NCI-H2196 treated with DMSO at 0.1 percent for 48 hours (cell line): ENCODE measurements around the gene TNFRSF17.

Experiments used
- DNase-seq: peaks from one replicate; lab custom pipeline; 2025; ENCODE audit not compliant: unreplicated experiment; lab: John Stamatoyannopoulos, UW

Gene TNFRSF17

DNA sequence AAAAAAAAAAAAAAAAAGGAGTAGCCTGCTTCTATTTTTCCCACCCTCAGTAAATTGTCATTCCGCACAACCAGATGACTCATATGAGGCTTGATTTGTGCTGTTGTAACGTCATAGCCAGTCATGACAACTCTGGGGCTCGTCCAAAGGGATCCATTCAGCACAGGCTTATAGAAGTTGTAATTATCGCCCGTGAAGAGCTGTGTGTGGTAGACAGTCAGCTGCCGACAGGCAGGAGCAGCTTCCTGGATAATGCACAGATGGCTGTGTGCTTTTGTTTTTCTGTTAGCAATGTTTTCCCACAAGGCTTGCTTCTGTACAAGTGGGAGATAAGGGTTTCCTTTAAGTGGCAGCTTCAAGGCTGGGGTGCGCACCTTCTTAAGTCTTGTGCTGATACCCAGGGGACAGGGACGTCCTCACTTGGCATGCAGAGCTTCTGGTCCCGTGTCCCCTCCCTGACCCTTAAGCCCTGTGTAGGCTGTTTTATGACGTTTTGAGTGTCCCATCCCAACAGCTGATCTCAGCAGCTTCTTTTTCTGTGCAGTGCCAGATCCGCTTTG is 37.5 kb downstream of the TNFRSF17 start:
- DNase-seq = no peak

DNA sequence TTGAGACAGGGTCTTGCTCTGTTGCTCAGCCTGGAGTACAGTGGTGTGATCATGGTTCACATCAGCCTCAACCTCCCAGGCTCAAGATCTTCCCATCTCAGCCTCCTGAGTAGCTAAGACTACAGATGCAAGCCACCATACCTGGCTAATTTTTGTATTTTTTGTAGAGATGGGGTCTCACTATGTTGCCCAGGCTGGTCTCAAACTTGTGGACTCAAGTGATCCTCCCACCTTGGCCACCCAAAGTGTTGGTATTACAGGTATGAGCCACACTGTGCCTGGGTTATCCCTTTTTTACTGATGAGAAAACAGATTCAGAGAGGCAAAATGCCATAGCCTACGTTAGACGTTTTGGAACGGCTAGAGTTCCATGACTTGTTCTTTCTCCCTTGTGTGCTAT is 41.6 kb downstream of the TNFRSF17 start:
- DNase-seq = no peak

DNA sequence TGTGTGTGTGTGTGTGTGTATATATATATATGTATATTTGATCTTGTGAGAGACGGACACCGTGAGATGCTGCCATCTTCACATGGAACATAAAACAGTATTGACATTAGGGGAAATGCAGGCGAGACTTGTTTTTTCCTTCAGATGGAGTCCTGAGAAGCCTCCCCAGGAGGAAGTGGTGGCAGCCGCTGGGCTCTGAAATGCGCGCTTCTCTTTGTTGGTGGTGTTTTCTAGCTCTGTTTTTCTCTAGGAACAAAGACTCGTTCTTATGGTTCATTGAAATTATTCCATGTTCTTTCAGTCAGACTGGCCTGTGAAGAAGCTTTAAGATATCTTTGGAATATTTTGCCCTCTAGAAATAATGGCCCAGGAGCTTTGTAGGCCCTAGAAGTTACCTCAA is 44.5 kb downstream of the TNFRSF17 start:
- no peak for DNase-seq

DNA sequence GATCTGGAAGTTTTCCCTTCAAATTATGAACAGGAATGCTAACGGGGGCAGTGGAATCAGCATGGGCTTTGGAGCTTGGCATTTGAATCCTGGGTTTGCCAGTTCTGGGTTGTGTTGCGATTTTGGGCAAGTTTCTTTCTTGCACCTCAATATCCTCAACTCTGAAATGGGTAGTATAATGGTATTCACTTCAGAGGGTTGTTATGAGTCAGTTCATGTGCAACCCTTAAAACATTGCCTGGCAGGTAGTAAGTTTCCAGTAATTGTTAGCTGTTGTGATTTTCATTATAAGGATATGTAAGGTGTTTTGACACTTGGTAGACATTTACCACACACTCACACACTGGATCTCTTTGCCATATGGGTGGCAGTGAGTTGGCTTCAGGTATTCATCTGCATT is 44.9 kb downstream of the TNFRSF17 start:
- DNase-seq = no peak

DNA sequence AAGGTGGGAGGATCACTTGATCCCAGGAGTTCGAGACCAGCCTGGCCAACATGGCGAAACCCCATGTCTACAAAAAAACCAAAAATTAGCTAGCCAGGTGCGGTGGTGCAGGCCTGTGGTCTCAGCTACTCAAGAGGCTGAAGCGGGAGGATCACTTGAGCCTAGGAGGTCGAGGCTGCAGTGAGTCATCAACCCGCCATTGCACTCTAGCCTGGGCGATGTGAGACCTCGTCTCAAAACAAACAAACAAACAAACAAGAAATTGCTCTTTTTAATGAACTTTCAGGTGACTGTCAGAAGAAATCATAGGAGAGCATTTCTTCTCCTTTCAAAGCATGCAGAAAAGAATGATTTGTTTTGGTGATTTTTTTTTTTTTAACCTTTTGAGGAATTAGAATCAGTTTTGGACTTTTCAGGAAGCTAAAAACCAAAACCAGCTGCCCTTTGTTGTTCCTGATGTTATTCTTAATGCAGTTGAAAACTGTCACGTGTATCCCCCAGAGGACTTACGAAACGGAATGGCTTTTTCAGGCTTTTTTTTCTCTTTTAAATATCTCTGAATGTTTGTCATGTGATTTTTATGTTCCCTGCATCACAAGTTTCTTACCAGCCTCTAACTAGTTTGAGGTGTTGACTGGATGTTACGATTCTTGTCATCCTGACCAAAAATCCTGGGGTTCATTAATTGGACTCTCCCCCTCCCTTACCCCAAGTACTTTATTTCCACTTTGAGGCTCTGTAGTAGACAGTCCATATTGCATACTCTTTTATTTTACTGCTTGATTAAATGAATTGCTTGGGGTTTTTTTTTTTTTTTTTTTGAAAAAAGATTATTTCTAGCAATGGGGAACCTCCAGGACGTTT is 45.6 kb downstream of the TNFRSF17 start:
- DNase-seq = no peak

DNA sequence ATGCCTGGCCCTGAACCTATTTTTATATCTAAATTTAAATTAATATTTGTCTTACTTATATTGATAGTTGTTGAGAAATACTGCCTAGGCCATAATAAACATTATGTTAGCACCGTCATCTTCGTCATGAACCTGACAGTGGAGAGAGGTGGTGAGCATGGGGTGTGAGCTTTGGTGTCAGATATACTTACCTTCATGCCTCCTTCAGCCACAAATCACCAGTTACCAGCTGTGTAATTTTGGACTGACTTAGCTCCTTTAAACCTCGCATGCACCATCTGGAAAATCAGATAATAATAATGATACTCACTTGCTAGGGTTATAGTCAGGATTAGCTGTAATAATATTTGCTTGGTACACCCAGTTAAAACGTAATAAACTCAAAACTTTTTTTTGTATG is 46.6 kb downstream of the TNFRSF17 start:
- DNase-seq = no peak

DNA sequence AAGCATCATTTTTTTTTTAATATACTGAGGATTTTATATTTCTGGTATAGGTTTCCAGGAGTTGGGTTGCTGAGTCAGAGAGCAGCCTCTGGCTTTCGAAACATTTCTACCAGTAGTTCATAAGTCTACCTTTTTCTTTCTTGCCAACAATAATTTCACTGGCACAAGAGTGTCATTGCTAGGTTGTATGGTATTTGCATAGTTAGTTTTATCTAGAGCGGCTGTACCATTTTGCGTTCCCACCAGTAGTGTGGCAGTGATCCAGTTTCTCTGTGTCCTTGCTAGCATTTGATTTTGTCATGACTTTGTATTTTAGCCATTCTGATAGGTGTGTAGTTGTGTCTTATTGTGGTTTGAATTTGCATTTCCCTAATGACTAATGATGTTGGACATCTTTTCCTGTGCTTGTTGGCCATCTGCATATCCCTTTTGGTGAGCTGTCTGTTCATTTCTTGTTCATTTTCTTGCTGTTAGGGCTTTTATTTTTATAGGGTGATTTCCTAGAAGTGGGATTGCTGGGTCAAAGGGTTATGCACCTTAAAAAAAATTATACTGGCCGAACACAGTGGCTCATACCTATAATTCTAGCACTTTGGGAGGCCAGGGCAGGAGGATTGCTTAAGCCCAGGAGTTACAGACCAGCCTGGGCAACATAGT is 51.4 kb downstream of the TNFRSF17 start:
- DNase-seq = no peak

DNA sequence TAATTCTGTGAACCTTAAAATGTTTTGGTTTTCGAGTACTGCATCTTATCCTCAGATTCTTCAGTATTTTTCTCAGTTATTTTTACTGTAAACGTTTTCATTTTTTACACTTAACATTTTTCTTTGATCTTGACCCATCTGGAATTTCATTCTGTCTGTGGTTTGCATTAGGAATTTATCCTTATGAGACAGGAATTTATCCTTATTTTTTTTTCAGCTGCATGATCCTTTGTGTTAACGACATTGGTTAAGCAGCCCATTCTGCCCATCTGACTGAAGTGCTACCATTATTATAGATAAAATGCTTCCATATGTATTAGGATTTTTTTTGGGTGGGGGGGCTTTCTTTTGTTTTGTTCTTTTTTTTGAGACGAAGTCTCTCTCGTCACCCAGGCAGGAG is 52.5 kb downstream of the TNFRSF17 start:
- DNase-seq = no peak
